OCI-LY1 (cell line): ENCODE results near the gene HORMAD1.

Experiments used
- H2AFZ ChIP-seq: fragments of 200-600 bp; sonication (generic), shearing (Covaris generic); 2 replicates; pipeline ENCODE4 v1.6.0; 2014; ENCODE audit warnings: antibody characterized with exemption, mild to moderate bottlenecking, low read length
- H3F3A ChIP-seq: fragments of 200-600 bp; sonication (generic), shearing (Covaris generic); 2 replicates; pipeline ENCODE4 v1.6.0; 2014; ENCODE audit warnings: mild to moderate bottlenecking, antibody characterized with exemption, low read length, moderate library complexity; ENCODE audit not compliant: insufficient read depth
- H3K27ac ChIP-seq: fragments of 200-600 bp; sonication (generic); 2 replicates; pipeline ENCODE4 v1.5.1; 2014; ENCODE audit warnings: low read length, mixed run types, mild to moderate bottlenecking, low read depth; ENCODE audit not compliant: poor library complexity, severe bottlenecking
- H3K27me3 ChIP-seq: fragments of 200-600 bp; sonication (generic); 2 replicates; pipeline ENCODE4 v1.6.0; 2014; ENCODE audit warnings: antibody characterized with exemption, mild to moderate bottlenecking, low read length, moderate library complexity; ENCODE audit not compliant: insufficient read depth
- H3K36me3 ChIP-seq: fragments of 200-600 bp; sonication (generic); 2 replicates; pipeline ENCODE4 v1.6.1; 2014; ENCODE audit warnings: mild to moderate bottlenecking, antibody characterized with exemption, low read length, moderate library complexity, mixed read lengths; ENCODE audit not compliant: insufficient read depth
- H3K4me1 ChIP-seq: fragments of 200-600 bp; sonication (generic); 2 replicates; pipeline ENCODE4 v1.5.1; 2014; ENCODE audit warnings: mild to moderate bottlenecking, low read length, moderate library complexity; ENCODE audit not compliant: insufficient read depth, severe bottlenecking
- H3K4me2 ChIP-seq: fragments of 200-600 bp; sonication (generic), shearing (Covaris generic); 2 replicates; pipeline ENCODE4 v1.6.1; 2014; ENCODE audit warnings: low read length
- H3K4me3 ChIP-seq: fragments of 200-600 bp; sonication (generic); 2 replicates; pipeline ENCODE4 v1.5.1; 2014; ENCODE audit warnings: low read length, low read depth, mild to moderate bottlenecking, mixed read lengths; ENCODE audit not compliant: poor library complexity, severe bottlenecking
- H3K79me2 ChIP-seq: fragments of 200-600 bp; shearing (Covaris generic); 2 replicates; pipeline ENCODE4 v1.6.1; 2016; ENCODE audit warnings: mixed run types, low read length, mixed read lengths; ENCODE audit not compliant: insufficient read depth
- H3K9ac ChIP-seq: fragments of 200-600 bp; sonication (generic), shearing (Covaris generic); 2 replicates; pipeline ENCODE4 v1.6.1; 2014; ENCODE audit warnings: mild to moderate bottlenecking, low read length, mixed read lengths
- H3K9me2 ChIP-seq: fragments of 200-600 bp; sonication (generic), shearing (Covaris generic); 2 replicates; pipeline ENCODE4 v1.6.1; 2014; ENCODE audit warnings: low read depth, mild to moderate bottlenecking, low read length, mixed read lengths
- H3K9me3 ChIP-seq: fragments of 200-600 bp; shearing (Covaris generic); 2 replicates; pipeline ENCODE4 v1.6.1; 2014; ENCODE audit warnings: low read length, mixed read lengths
- H4K20me1 ChIP-seq: fragments of 200-600 bp; sonication (generic), shearing (Covaris generic); 2 replicates; pipeline ENCODE4 v1.6.0; 2016; ENCODE audit warnings: mild to moderate bottlenecking, low read length; ENCODE audit not compliant: insufficient read depth
- EZH2 ChIP-seq: fragments of 200-600 bp; sonication (generic), shearing (Covaris generic); IDR thresholded peaks from 2 replicates; pipeline ENCODE4 v1.8.0; 2017; ENCODE audit warnings: borderline replicate concordance, mixed run types, mild to moderate bottlenecking, antibody characterized with exemption, low read length, moderate library complexity, mixed read lengths
- TF ChIP-seq, protein P1 (sequence below): fragments of 200-600 bp; sonication (generic), shearing (Covaris generic); IDR thresholded peaks from 2 replicates; pipeline ENCODE4 v1.5.1; 2017; ENCODE audit warnings: mild to moderate bottlenecking, antibody characterized with exemption, low read length, moderate library complexity, mixed read lengths

HORMAD1 gene

GRCh38 chr1:150703427-150703826 is 17.3 kb downstream of the HORMAD1 start:
- no peak for TF ChIP-seq EZH2
- TF ChIP-seq, protein P1, sequence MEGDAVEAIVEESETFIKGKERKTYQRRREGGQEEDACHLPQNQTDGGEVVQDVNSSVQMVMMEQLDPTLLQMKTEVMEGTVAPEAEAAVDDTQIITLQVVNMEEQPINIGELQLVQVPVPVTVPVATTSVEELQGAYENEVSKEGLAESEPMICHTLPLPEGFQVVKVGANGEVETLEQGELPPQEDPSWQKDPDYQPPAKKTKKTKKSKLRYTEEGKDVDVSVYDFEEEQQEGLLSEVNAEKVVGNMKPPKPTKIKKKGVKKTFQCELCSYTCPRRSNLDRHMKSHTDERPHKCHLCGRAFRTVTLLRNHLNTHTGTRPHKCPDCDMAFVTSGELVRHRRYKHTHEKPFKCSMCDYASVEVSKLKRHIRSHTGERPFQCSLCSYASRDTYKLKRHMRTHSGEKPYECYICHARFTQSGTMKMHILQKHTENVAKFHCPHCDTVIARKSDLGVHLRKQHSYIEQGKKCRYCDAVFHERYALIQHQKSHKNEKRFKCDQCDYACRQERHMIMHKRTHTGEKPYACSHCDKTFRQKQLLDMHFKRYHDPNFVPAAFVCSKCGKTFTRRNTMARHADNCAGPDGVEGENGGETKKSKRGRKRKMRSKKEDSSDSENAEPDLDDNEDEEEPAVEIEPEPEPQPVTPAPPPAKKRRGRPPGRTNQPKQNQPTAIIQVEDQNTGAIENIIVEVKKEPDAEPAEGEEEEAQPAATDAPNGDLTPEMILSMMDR: no peak
- no peak overlapping the region for H3K27ac ChIP-seq
- H2AFZ ChIP-seq: no peak overlapping the region

DNA sequence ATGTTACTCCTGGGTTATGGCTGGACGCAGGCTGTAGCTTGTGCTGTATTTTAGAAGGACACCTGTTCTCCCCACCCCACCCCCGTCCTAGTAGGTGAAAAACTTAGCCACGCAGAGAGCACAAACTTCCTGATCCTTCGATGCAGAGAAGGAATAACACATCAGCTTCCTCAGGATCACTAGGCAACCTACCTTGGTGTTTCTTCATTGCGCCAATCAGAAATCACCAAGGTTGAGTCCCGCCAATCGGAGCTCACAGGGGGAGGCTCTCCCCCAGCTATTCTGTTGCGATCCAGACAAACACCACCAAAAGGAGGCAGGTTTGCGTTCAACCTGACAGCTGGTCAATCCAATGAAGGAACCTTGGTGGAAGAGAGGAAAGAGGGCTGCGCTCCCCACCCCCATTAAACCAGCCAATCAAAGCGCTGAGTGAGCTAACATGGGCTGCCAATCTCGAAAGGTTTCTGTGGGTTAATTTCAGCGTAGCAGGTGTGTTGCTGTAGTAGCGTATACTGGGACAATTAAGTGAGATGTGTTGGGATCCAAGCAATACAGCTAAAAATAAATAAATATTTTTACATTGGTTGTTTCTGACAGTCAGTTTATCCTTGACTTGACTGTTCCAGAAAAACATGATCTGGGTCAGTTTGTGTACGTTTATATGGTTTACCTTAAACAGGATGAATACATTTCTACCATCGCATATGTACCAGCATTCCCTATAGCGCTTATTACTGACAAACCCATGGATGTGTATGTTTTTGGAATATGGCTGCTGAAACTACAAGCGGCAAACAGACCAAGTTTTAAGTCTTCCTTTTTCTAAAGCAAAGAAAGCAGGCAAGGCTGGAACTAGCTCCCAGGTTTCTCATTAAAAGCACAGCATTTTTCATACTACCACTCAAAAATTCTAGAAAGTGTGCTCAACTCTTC is 23.4 kb downstream of the HORMAD1 start, which contains the start of gene GOLPH3L:
GOLPH3L (minus strand) TSS at position 160 of the 933 bp plus-strand sequence. CDS start 2,316 bp downstream, outside the sequence.
- Histone ChIP-seq H3K4me1 (peaks cover 24% of the 10 kb centered on the region), H3K4me3 (peak within 1 kb of the TSS; percentile 77), H2AFZ (peak within 1 kb of the TSS; percentile 77), H4K20me1 (no peaks in the 10 kb centered on the region), H3K36me3 (peaks cover 29% of the 10 kb centered on the region), H3K27me3 (no peaks in the 10 kb centered on the region), H3K9ac (peak within 1 kb of the TSS; percentile 67), H3K79me2 (peaks cover 10% of the 10 kb centered on the region), H3K4me2 (peak within 1 kb of the TSS; percentile 86), H3K27ac (peak within 1 kb of the TSS; percentile 30), H3K9me3 (no peaks in the 10 kb centered on the region), H3F3A (no peaks in the 10 kb centered on the region), H3K9me2 (no peaks in the 10 kb centered on the region)
- TF ChIP-seq, protein P1: no peak
- TF ChIP-seq EZH2: no peak

More at GRCh38 chr1:150703427-150703826, 17.3 kb downstream of the HORMAD1 start:
- Histone ChIP-seq H3K27me3 (no peaks in the 10 kb centered on the region), H3K4me1 (peaks cover 1% of the 10 kb centered on the region), H3K4me3 (no peak overlapping the region), H3K9me2 (no peaks in the 10 kb centered on the region), H4K20me1 (no peaks in the 10 kb centered on the region), H3K9ac (no peak overlapping the region), H3K36me3 (no peaks in the 10 kb centered on the region), H3K79me2 (no peaks in the 10 kb centered on the region), H3F3A (no peaks in the 10 kb centered on the region), H3K9me3 (no peaks in the 10 kb centered on the region), H3K4me2 (no peak overlapping the region)

DNA sequence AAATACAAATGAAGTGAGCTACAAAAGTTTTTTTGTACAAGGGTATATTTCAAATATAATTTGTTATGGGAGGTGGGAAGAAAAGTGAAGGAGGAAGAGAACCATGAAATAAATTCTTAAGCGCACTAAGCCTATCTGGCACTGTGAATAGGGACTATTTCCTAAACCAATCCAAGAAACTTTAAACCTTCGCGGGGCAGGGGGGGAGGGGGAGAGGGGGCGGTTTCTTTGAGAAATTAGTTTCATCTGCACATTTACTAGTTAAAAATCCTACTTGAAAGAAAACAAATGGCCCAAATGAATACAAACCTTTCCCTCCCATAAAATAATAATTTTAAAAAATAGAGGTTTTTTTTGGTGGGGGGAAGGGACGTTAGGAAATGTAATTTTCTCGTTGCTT is 24.1 kb downstream of the HORMAD1 start:
- H3K9me2 ChIP-seq: no peaks in the 10 kb centered on the region
- H3K27me3 ChIP-seq: no peaks in the 10 kb centered on the region
- H3K4me2 ChIP-seq: peak overlapping the region; percentile 86
- peak overlapping the region; percentile 67 for H3K9ac ChIP-seq
- H3K4me1 ChIP-seq: peaks cover 24% of the 10 kb centered on the region
- peak overlapping the region; percentile 77 for H3K4me3 ChIP-seq
- no peaks in the 10 kb centered on the region for H3K9me3 ChIP-seq
- H3K27ac ChIP-seq: peak overlapping the region; percentile 30
- peaks cover 10% of the 10 kb centered on the region for H3K79me2 ChIP-seq
- TF ChIP-seq, protein P1: no peak
- no peak for TF ChIP-seq EZH2
- H3K36me3 ChIP-seq: peaks cover 36% of the 10 kb centered on the region
- H4K20me1 ChIP-seq: no peaks in the 10 kb centered on the region
- H2AFZ ChIP-seq: no peak overlapping the region
- H3F3A ChIP-seq: no peaks in the 10 kb centered on the region
